HL-60 (cell line): ENCODE data around the gene ZFYVE28.

ENCODE experiments used
- POLR2AphosphoS5 ChIP-seq: IDR thresholded peaks from 2 replicates; pipeline ENCODE4 v1.6.1; 2012; ENCODE audit warnings: low read depth
- TF ChIP-seq, protein P1 (sequence below): IDR thresholded peaks from one replicate; pipeline ENCODE4 v1.5.1; 2011; ENCODE audit warnings: low read length, control low read depth, inconsistent platforms; ENCODE audit not compliant: insufficient read depth

DNA sequence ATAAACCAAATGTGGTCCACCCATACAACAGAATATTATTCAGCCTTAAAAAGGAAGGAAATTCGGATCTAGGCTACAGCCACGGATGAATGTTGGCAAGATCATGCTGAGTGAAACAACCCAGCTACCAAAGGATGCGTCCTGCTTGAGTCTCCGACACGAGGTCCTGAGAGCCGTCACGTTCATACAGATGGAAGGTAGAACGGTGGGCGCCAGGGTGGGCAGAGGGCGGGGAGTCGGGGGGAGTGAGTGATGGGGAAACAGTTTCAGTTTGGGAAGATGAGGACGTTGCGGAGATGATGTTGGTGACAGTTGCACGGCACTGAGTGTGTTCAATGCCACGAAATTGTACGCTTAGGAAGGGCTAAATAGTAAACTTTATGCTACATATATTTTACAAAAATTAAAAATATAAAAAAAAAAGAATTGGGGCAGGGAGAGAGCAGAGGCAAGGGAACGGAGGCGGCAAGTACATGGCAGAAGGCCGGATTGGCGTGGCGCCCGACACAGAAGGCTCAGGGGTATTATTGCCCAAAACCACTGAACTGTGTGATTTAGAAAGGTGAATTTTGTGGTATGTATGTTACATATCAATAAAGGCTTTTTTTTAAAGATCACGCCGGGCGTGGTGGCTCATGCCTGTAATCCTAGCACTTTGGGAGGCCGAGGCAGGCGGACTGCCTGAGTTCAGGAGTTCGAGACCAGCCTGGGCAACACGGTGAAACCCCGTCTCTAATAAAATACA, 141.7 kb downstream of the ZFYVE28 start:
- TF ChIP-seq, protein P1, sequence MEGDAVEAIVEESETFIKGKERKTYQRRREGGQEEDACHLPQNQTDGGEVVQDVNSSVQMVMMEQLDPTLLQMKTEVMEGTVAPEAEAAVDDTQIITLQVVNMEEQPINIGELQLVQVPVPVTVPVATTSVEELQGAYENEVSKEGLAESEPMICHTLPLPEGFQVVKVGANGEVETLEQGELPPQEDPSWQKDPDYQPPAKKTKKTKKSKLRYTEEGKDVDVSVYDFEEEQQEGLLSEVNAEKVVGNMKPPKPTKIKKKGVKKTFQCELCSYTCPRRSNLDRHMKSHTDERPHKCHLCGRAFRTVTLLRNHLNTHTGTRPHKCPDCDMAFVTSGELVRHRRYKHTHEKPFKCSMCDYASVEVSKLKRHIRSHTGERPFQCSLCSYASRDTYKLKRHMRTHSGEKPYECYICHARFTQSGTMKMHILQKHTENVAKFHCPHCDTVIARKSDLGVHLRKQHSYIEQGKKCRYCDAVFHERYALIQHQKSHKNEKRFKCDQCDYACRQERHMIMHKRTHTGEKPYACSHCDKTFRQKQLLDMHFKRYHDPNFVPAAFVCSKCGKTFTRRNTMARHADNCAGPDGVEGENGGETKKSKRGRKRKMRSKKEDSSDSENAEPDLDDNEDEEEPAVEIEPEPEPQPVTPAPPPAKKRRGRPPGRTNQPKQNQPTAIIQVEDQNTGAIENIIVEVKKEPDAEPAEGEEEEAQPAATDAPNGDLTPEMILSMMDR: no peak
- TF ChIP-seq POLR2AphosphoS5: no peak
